CD4-positive, alpha-beta T cell treated with Interleukin-2 at 100 ng/mL for 4 hours (primary cell): ENCODE results near the gene CDH13.

ENCODE experiments used
- DNase-seq: peaks from one replicate; pipeline ENCODE4 v3.0.0-alpha.2; 2020; ENCODE audit warnings: low spot score

The CDH13 gene

GRCh38 chr16:82750068-82750467 is 123.3 kb downstream of the CDH13 start:
- no peak for DNase-seq

GRCh38 chr16:82751020-82751419 is 124.3 kb downstream of the CDH13 start:
- no peak for DNase-seq

GRCh38 chr16:82752172-82752571 is 125.4 kb downstream of the CDH13 start:
- no peak for DNase-seq

DNA sequence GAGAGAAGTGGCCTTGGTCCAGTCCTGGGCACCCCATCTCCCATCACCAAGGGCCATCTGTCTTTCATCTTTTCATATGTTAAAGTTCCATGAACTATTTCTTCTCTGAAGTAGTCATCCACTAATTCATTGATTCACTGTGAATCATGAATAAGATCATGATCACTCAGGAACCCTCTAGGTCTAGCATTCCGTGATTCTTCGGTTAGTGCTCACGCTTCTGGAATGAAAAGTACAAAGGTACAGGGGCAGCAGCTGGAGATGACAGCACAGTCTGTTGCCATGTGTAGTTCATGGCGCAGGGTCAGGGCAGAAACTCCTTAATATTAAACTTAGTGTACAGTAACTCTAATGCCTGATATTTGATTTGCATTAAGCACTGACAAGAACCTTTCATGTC is 127.1 kb downstream of the CDH13 start:
- no peak for DNase-seq

DNA sequence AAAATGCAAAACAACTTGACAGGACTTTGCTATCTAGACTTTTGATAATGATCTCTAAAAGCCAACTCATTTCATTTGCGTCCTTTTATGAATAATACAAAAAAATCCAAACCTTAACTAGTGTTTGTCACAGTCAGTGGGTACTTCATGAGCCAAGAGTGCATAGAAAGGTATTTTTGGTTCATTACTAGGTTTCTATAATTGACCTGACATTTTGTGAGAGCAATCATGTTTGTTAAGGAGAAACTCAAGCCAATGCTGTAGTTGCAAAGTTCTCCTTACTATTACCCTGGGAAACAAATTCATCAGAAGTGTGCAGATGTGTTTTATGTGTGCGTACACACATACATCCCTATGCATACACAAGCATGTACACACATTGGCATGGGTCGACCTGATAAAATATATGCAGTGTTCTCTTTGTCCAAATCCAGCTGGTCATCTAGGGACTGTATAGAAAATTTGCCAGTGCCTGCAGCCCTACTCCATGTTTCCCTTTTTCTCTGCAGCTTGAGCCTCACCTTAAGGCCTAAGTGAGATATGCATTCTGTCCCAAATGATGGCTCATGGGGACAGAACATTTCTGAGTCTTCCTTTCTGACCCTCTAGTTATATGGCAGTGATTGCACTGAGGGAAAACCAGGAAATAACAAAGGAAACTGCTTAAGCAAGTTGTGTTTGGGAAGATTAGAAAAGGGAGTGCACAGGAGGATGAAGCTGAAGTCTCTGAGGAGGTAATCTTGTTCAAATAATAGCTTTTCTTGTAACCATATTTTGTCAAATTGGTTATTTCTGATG is 128.1 kb downstream of the CDH13 start:
- DNase-seq = no peak

DNA sequence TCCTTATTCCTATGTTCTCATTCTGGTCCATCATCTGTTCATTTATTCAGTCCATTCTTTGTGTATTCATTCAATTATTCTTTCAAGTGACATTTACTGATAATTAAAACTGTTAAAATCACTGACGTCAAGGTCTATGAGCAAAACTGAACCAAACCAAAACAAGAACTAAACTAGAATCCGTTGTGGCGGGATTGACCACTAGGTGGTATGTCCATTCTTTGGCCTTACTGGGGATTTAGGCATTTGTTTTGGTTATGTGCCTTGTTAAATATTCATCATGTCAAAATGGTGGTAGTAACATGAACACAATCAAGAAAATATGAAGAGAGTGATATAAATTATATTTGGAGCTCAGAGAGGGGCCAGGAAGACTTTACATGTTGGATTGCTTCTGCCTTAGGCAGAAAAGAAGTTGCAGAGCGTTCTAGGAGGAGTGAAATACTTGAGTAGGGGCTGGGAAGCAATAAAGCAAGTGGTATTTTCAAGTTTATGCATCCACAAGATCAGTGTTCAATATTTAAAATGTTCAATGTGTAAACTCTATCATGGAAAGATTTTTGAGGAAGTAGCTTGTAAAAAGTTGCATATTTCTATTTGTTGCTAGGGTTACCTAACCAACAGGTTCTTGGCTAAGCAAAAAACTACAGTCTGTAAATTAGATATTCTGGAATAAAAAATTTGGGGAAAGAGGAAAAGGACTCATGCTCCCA is 129.0 kb downstream of the CDH13 start:
- no peak for DNase-seq

DNA sequence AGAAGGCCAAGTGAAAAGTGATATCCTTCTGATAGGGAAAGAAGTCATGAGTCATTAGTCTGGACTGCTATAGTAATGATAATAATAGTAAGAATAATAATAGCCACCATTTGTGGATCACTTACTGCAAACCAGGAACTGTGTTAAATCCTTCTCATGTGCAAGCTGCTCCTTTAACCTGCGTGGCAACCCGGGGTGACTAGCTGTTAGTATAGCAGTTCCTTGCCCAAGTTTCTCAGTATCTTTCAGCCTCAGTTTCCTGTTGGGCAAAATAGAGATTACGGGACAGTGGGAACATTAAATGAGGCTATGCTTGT is 129.5 kb downstream of the CDH13 start:
- no peak for DNase-seq

DNA sequence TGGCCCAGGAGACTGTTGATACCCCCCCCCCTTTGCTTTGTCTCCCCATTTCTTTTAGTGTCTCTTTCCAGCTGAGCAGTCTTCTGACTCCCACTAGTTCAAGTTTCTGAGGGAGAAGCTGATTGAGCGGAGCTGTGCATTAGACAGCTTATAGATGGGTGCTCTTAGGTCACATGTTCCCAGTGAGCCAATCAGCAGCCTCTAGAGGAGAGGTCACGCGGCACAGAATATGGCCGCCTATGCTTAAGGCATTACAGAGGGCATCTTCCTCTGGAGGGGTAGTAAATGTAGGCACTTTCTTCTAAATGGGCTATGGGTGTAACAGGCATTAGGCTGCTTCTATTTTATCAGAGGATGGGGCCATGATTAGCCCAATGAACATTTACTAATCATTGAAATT is 131.6 kb downstream of the CDH13 start:
- DNase-seq = no peak

DNA sequence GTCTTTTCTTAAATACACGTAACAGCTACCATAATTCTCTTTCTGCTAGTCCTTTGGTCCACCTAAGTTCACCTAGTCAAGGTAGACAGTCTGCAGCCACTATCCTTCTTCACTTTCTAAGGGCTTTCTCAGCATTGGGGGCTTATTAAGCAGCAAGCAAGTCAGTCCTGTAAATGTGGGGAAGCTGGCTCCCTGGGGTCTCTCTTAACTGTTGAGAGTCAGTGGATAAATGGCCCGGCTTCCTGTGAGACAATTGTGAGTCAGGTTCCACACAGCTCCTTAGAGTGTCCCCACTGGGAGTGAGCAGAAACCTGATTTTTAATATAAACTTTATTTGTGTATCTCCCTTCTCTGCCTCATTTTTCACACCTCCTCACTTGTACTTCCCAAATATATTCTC is 132.1 kb downstream of the CDH13 start:
- DNase-seq = no peak

DNA sequence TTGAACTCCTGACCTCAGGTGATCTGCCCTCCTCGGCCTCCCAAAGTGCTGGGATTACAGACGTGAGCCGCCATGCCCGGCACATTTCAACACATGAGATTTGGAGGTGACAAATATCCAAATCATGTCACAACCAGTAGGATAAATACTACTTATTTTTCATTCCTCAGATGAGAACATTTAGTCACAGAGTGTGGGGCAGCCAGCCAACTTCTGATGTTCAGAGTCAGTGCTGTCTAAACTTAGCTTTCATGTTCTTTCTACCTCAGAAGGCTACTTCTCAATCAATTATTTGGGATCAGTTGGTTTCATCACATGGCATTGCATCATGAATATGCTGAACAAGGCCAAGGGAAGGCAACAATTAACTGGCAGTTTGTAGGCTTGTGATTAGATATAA is 134.5 kb downstream of the CDH13 start:
- no peak for DNase-seq

DNA sequence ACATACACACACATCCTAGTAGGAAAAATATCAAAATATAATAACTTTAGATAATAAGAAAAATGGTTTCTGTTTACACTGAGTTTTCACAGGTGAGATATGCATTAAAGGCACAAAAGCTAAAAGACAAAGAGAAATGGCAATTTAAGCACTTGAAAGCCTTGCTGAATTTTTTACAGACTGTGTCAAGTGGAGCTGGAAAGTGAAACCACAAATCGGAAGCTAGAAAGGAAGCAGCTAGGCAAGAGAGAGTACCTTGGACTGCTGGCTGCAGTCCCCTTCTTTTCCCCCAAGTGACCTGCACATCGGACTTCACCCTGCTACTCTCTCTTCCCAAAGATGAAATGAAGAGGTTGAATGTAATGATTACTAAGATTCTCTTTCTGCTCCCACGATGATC is 135.1 kb downstream of the CDH13 start:
- no peak for DNase-seq

GRCh38 chr16:82763371-82763770 is 136.6 kb downstream of the CDH13 start:
- DNase-seq = no peak

DNA sequence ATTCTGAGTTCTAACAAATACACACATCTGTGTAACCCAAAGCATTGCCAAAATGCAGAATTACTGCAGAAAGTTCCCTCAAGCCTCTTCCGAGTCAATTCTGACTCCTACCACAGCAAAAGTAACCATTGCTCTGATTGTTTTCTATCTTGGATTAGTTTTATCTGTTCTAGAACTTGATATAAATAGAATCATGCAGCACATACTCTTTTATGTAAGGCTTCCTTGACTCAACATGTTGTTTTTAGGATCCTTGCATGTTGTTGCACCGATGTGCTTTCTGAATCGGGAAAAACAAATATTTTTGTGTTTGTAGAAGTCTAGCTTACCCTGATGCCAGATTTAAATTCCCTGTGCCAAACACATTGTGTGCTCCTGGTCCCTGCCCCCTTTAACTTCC is 140.4 kb downstream of the CDH13 start:
- no peak for DNase-seq

- no peak for DNase-seq
These were observed 141.0 kb downstream of the CDH13 start for GRCh38 chr16:82767808-82768207.

GRCh38 chr16:82769845-82770244 is 143.1 kb downstream of the CDH13 start:
- DNase-seq = no peak

GRCh38 chr16:82772215-82772614 is 145.4 kb downstream of the CDH13 start:
- DNase-seq = no peak

GRCh38 chr16:82773018-82773417 is 146.2 kb downstream of the CDH13 start:
- no peak for DNase-seq

DNA sequence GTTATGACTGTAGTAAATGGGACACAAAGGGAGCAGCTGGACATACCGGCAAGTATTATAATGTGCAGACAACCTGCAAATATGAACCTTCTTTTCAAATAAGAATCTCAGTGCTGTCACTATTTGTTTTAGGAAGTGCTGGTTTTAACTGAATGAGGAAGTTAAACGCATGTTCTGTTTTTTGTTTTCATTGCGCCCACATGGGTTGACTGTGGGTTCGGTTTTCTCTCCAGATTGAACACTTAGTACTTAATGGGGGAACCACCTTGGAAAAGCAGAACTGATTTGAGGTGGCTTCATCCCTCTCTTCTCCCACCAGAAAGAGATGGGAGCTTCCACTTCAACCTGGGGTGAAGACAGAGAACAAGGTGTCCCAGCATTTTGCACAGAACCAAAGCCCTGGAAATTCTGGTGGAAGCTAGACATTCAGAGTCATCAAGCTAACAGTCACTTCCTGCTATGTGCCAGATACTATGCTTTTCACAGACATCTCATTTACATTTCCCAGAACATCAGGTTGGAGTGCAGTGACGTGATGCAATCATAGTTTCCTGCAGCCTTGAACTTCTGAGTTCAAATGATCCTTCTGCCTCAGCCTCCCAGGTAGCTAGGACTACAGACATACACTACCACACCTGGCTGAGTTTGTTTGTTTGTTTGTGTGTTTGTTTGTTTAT is 149.8 kb downstream of the CDH13 start:
- DNase-seq = no peak

DNA sequence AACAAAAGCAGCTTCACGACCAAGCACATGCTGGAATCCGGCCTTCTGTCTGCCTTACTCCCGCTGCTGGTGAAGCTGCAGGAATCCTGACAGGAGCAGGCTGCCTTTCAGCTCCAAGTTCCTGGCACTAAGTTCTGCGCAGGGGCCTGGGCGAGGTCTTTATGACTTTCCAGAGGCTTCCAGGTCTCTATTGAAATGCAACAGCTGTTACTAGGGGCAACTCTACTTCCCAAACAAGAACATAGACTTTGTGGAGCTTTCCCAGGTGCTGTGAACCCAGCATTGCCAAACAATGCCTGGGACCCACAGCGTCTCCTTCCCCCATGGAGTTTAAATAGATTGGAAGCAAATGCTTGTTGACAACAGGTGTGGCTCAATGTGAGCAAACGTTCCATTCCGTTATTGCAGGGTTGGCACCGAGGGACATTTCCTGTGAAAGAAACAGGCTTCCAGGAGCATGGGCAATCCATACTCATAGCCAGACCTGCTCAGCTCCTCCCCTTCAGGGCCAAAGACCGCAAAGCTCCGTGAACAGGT is 156.0 kb downstream of the CDH13 start:
- DNase-seq = no peak

DNA sequence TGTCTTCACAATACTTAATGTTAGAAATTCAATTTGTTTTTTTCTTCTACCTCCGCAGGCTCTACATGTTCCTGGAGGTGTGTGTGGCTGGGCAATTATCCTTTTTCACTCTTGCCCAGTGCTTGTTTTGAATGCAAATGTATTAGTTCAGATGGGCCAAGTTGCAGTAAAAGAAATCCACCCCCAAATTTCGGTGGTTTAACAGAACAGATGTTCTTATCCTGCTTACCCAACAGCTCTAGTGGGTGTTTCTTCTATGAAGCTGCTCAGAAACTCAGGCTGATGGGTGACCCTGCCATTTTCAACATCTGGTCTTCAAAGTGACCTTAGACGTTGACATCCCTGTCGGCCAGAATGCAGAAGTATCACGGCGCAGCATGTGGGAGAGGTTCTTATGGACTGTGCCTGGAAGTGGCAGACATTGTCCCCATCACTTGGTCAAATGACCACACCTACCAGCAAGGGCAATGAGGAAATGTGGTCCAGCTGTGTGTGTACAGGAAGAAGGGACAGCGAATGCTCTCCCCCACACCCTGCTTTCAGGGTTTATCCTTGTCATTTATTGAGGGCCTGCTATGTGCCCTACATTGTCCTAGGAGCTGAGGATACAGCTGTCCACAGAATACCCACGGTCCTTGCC is 157.3 kb downstream of the CDH13 start:
- no peak for DNase-seq

DNA sequence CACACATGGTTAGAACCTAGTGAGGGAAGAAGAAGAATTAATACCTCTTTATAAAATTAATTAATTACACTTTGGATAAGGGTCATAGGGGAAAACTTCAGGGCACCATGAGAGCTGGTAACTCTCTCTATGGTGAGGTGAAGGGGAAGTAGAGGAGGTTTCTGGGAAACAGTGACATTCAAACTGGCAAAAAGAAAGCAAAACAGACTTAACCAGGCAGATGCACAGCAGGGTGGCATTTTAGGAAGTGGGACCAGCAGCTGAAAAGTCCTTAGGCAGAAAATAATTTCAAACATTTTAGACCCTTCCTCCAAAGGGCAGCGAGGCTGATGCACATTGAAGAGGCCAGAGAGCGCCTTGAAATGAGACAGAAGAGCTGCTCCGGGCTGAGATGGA is 157.8 kb downstream of the CDH13 start:
- no peak for DNase-seq

GRCh38 chr16:82788225-82788624 is 161.5 kb downstream of the CDH13 start:
- no peak for DNase-seq

GRCh38 chr16:82788919-82789318 is 162.2 kb downstream of the CDH13 start:
- DNase-seq = no peak
